GM23248 (cell line): ENCODE data around the gene ZNHIT3.

Experiments
- EZH2 ChIP-seq: fragments of 200-600 bp; sonication (generic); IDR thresholded peaks from 2 replicates; pipeline ENCODE4 v1.6.1; 2018; ENCODE audit warnings: antibody characterized with exemption, mild to moderate bottlenecking; ENCODE audit not compliant: insufficient read depth, poor library complexity, severe bottlenecking
- EZH2phosphoT487 ChIP-seq: fragments of 200-600 bp; sonication (generic); IDR thresholded peaks from 2 replicates; pipeline ENCODE4 v1.6.1; 2018; ENCODE audit warnings: antibody characterized with exemption, moderate library complexity, mild to moderate bottlenecking, low read depth; ENCODE audit not compliant: insufficient read depth

- no peak for TF ChIP-seq EZH2
- TF ChIP-seq EZH2phosphoT487, result no peak
Observed at GRCh38 chr17:36533935-36534839, 47.7 kb downstream of the ZNHIT3 start.
